SK-N-SH treated with all-trans-retinoic acid at 6 μM for 48 hours (cell line): ENCODE measurements around the gene ZBTB9.

Experiments
- BACH2 ChIP-seq: fragments of 250-450 bp; sonication (Bioruptor Pico); IDR thresholded peaks from 2 replicates; pipeline ENCODE4 v1.9.0; 2021; ENCODE audit warnings: mild to moderate bottlenecking, borderline replicate concordance
- CREB5 ChIP-seq: fragments of 250-450 bp; sonication (Bioruptor Pico); IDR thresholded peaks from 2 replicates; pipeline ENCODE4 v1.5.1; 2020; ENCODE audit warnings: low read depth, mild to moderate bottlenecking, moderate library complexity
- CSDC2 ChIP-seq: fragments of 250-450 bp; sonication (Bioruptor Pico); IDR thresholded peaks from 2 replicates; pipeline ENCODE4 v1.5.0; 2020; ENCODE audit warnings: mild to moderate bottlenecking, moderate library complexity
- ISL1 ChIP-seq: fragments of 250-450 bp; sonication (Bioruptor Pico); IDR thresholded peaks from 2 replicates; pipeline ENCODE4 v2.1.2; 2022; ENCODE audit warnings: mild to moderate bottlenecking, moderate library complexity
- PPARA ChIP-seq: fragments of 250-450 bp; sonication (Bioruptor Pico); IDR thresholded peaks from 2 replicates; pipeline ENCODE4 v1.5.0; 2020; ENCODE audit warnings: mild to moderate bottlenecking, borderline replicate concordance
- RARB ChIP-seq: fragments of 250-450 bp; sonication (Bioruptor Pico); IDR thresholded peaks from 2 replicates; pipeline ENCODE4 v1.8.0; 2021; ENCODE audit warnings: mild to moderate bottlenecking, moderate library complexity
- SNAI2 ChIP-seq: fragments of 250-450 bp; sonication (Bioruptor Pico); IDR thresholded peaks from 2 replicates; pipeline ENCODE4 v1.5.0; 2020; ENCODE audit warnings: mild to moderate bottlenecking, moderate library complexity
- TCF4 ChIP-seq: fragments of 250-450 bp; sonication (Bioruptor Pico); IDR thresholded peaks from 2 replicates; pipeline ENCODE4 v1.8.0; 2021; ENCODE audit warnings: mild to moderate bottlenecking, moderate library complexity, borderline replicate concordance
- ZFP3 ChIP-seq: fragments of 250-450 bp; sonication (Bioruptor Pico); IDR thresholded peaks from 2 replicates; pipeline ENCODE4 v1.5.0; 2020; ENCODE audit warnings: mild to moderate bottlenecking, moderate library complexity
- ZFP30 ChIP-seq: fragments of 450-650 bp; formaldehyde crosslinking; IDR thresholded peaks from 2 replicates; pipeline ENCODE4 v1.5.0; 2022; ENCODE audit warnings: mild to moderate bottlenecking, moderate library complexity
- ZNF8 ChIP-seq: fragments of 450-650 bp; formaldehyde crosslinking; IDR thresholded peaks from 2 replicates; pipeline ENCODE4 v1.5.0; 2020; ENCODE audit warnings: mild to moderate bottlenecking, moderate library complexity
- TF ChIP-seq, protein P1 (sequence below): fragments of 250-450 bp; sonication (Bioruptor Pico); IDR thresholded peaks from 2 replicates; pipeline ENCODE4 v1.8.0; 2021; ENCODE audit warnings: low read depth, mild to moderate bottlenecking, moderate library complexity, borderline replicate concordance
- TF ChIP-seq, protein P2 (sequence below): fragments of 250-450 bp; sonication (Bioruptor Pico); IDR thresholded peaks from 2 replicates; pipeline ENCODE4 v1.8.0; 2020; ENCODE audit warnings: mild to moderate bottlenecking, moderate library complexity, borderline replicate concordance

- TF ChIP-seq, protein P1, sequence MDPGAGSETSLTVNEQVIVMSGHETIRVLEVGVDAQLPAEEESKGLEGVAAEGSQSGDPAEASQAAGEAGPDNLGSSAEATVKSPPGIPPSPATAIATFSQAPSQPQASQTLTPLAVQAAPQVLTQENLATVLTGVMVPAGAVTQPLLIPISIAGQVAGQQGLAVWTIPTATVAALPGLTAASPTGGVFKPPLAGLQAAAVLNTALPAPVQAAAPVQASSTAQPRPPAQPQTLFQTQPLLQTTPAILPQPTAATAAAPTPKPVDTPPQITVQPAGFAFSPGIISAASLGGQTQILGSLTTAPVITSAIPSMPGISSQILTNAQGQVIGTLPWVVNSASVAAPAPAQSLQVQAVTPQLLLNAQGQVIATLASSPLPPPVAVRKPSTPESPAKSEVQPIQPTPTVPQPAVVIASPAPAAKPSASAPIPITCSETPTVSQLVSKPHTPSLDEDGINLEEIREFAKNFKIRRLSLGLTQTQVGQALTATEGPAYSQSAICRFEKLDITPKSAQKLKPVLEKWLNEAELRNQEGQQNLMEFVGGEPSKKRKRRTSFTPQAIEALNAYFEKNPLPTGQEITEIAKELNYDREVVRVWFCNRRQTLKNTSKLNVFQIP (CRISPR knock-in tag): no peak
- TF ChIP-seq, protein P2, sequence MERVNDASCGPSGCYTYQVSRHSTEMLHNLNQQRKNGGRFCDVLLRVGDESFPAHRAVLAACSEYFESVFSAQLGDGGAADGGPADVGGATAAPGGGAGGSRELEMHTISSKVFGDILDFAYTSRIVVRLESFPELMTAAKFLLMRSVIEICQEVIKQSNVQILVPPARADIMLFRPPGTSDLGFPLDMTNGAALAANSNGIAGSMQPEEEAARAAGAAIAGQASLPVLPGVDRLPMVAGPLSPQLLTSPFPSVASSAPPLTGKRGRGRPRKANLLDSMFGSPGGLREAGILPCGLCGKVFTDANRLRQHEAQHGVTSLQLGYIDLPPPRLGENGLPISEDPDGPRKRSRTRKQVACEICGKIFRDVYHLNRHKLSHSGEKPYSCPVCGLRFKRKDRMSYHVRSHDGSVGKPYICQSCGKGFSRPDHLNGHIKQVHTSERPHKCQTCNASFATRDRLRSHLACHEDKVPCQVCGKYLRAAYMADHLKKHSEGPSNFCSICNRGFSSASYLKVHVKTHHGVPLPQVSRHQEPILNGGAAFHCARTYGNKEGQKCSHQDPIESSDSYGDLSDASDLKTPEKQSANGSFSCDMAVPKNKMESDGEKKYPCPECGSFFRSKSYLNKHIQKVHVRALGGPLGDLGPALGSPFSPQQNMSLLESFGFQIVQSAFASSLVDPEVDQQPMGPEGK (CRISPR knock-in tag): no peak
- TF ChIP-seq SNAI2 (CRISPR knock-in tag): no peak
- no peak for TF ChIP-seq PPARA (CRISPR knock-in tag)
- no peak for TF ChIP-seq CREB5
- TF ChIP-seq ZFP30: no peak
- no peak for TF ChIP-seq ISL1 (CRISPR knock-in tag)
- no peak for TF ChIP-seq RARB (CRISPR knock-in tag)
- no peak for TF ChIP-seq ZFP3 (CRISPR knock-in tag)
- no peak for TF ChIP-seq TCF4 (CRISPR knock-in tag)
- TF ChIP-seq ZNF8 (CRISPR knock-in tag): no peak
- TF ChIP-seq BACH2 (CRISPR knock-in tag): no peak
- TF ChIP-seq CSDC2: no peak
These were observed 11.8 kb downstream of the ZBTB9 start for GRCh38 chr6:33466075-33466735.
